ENCODE results near the gene BFAR. TPM values are rescaled to one million over a fixed set of nuclear protein-coding genes. Genes with fewer than 3 reads are reported as not detected.
"Not testable (repeated sequence)": the region's sequence is repeated elsewhere in the genome, so short reads cannot be mapped to it uniquely, and the experiment has no call there.

BFAR gene
- total RNA-seq, 1 donor from 2014 or later = 54.8 TPM

DNA sequence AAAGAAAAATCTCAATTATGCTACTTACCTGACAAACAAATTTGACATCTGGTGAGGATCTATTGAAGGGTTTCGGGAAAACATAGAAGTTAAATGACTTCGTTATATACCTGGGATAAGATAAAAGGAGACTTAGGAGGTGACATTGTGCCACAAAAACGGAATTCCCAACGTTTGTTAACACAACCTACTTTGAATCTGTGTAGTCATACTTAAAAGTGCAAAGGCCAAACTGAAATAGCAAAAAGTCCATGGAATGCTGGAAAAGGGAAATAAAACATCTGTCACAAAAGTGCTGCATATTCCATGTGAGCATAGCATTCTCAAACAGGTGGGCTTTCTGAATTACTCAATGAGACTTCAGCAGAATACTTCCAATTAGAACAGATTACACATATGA lies 5.7 kb upstream of the BFAR start:
- Mint-ChIP-seq H3K4me1 (ENCODE audit: low read depth) (peaks cover 20% of the 10 kb centered on the region), H3K27ac (no peak overlapping the region), H3K36me3 (ENCODE audit: low read depth) (peaks cover 65% of the 10 kb centered on the region), H3K4me3 (ENCODE audit: low read depth) (no peak overlapping the region), H3K27me3 (ENCODE audit: low read depth) (no peaks in the 10 kb centered on the region), H3K9me3 (no peaks in the 10 kb centered on the region)
- intact Hi-C loops (cut with micrococcal nuclease) = no loop called here
- no peak for DNase-seq (ENCODE audit: low spot score)

DNA sequence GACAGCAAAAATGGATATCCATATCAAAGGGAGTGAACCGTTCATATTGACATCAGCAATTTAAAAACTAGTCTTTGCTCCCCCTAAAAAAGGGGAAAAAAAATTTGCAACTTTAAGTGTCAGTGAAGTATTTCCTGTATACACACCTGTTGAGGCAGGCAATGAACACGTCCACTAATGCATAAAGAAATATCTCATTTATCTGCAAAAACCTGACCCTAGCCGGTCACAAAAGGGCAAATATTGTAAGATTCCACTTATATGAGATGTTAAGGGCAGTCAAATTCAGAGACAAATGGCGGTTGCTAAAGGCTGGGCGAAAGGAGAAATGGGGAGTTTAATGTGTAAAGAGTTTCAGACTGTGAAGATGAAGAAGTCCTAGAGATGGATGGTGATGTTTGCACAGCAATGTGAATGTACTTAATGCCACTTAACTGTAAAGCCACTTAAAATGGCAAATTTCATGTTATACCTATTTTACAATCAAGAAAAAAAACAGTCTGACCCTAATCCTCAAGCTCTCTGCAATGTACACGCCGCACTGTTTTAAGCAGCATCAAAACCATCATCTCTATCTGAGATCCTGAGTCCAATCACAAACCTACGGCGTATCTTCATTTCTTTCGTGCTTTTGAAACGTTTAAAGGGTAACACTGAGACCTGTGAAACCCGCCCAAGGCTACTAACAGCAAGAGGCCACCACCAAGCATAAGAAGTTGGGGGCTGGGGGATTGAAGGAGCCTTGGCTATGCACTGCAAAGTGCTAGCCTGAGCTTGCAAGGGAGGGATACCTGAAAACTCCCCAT lies 3.7 kb upstream of the BFAR start:
- peak overlapping the region; percentile 93 for H3K27ac Mint-ChIP-seq
- no peaks in the 10 kb centered on the region for H3K27me3 Mint-ChIP-seq (ENCODE audit: low read depth)
- peaks cover 23% of the 10 kb centered on the region for H3K4me1 Mint-ChIP-seq (ENCODE audit: low read depth)
- H3K4me3 Mint-ChIP-seq (ENCODE audit: low read depth) = peak overlapping the region; percentile 98
- H3K36me3 Mint-ChIP-seq (ENCODE audit: low read depth) = peaks cover 55% of the 10 kb centered on the region
- intact Hi-C loops (cut with micrococcal nuclease) = no loop called here
- DNase-seq (ENCODE audit: low spot score) = no peak
- H3K9me3 Mint-ChIP-seq = no peaks in the 10 kb centered on the region

DNA sequence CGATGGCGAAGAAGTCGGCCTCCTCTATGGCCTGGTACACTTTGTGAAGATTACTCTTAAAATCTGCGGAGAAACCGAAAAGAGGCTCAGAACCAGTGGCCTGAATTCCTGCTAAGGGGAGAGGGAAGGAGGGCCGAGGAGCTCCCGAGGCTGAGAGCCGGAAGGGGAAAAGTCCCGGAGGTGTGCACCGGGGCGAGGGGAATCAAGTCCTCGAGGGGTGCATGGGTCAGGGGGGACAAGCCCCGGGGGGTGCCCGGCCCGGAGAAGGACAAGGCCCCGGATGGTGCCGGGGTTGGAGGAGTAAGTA lies 3.2 kb upstream of the BFAR start:
- peak overlapping the region; percentile 93 for H3K27ac Mint-ChIP-seq
- no peaks in the 10 kb centered on the region for H3K9me3 Mint-ChIP-seq
- intact Hi-C loops (cut with micrococcal nuclease) = no loop called here
- no peak for DNase-seq (ENCODE audit: low spot score)
- peak overlapping the region; percentile 98 for H3K4me3 Mint-ChIP-seq (ENCODE audit: low read depth)
- H3K27me3 Mint-ChIP-seq (ENCODE audit: low read depth) = no peaks in the 10 kb centered on the region
- peaks cover 53% of the 10 kb centered on the region for H3K36me3 Mint-ChIP-seq (ENCODE audit: low read depth)
- peaks cover 28% of the 10 kb centered on the region for H3K4me1 Mint-ChIP-seq (ENCODE audit: low read depth)

DNA sequence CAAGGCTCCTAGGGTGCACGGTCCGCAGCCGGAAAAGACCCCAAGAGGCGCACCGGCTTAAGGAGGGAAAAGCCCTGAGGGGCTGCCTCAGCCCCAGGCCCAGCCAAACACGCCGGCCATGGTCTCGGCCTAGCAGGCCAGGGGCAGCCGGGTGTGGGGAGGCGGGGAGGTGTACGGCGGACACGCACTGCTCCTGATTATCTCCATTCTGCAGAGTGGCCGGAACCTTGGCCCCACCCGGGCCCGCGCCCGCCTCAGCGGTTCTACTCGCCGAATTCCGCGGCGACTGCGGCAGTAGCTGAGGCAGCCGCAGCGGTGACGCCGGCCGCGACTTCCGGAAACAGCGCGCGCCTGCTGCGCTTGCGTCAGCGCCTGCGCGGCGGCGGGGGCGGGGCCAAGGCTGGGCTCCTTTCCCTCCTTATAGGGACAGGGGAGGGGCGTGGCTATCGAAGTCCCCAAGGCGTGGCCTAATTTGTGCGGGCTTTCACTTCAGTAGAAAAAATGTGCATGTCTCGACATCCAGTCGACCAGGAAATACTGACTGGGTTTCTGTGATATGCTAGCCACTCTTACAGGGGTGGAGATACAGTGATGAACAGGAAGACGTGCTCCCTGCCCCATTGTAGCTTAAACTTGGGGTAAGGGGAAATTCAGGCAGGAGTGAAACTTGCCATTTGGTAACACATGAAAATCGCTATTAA lies 2.7 kb upstream of the BFAR start, which contains the start of gene PARN:
Gene PARN (minus strand): TSS at position 342 of the 701 bp plus-strand sequence. CDS start 135 bp downstream, at position 207.
- Mint-ChIP-seq H3K9me3 (no peaks in the 10 kb centered on the region), H3K4me1 (ENCODE audit: low read depth) (peaks cover 31% of the 10 kb centered on the region), H3K36me3 (ENCODE audit: low read depth) (peaks cover 54% of the 10 kb centered on the region), H3K4me3 (ENCODE audit: low read depth) (peak within 1 kb of the TSS; percentile 98), H3K27ac (peak within 1 kb of the TSS; percentile 99), H3K27me3 (ENCODE audit: low read depth) (no peaks in the 10 kb centered on the region)
- intact Hi-C loops (cut with micrococcal nuclease) = loop anchor here (5.0 kb wide), 1 partner anchor 343 kb away; no protein-coding TSS in a partner anchor
- peak; percentile 97 for DNase-seq (ENCODE audit: low spot score)

DNA sequence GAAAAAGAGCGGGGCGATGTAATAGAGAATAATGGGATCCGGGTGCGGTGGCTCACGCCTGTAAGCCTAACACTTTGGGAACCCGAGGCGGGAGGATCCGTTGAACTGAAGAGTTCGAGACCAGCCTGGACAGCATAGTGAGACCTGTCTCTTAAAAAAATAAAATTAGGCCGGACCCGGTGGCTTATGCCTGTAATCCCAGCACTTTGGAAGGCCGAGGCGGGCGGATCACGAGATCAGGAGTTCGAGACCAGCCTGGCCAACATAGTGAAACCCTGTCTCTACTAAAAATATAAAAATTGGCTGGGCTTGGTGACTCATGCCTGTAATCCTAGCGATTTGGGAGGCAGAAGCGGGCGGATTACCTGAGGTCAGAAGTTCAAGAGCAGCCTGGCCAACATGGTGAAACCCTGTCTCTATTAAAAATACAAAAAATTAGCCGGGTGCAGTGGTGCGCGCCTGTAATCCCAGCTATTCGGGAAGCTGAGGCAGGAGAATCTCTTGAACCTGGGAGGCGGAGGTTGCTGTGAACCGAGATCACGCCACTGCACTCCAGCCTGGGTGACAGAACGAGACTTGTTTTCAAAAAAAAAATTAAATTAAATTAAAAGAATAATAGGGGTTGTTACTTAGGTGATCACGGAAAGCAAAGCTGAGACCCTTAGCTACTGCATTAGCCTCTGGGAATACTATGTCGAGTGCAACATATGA lies 2.0 kb upstream of the BFAR start:
- Mint-ChIP-seq H3K4me3 (ENCODE audit: low read depth) (peak overlapping the region; percentile 99), H3K4me1 (ENCODE audit: low read depth) (peaks cover 33% of the 10 kb centered on the region), H3K36me3 (ENCODE audit: low read depth) (peaks cover 50% of the 10 kb centered on the region), H3K27ac (peak overlapping the region; percentile 99)
- H3K9me3 Mint-ChIP-seq; DNase-seq (ENCODE audit: low spot score); H3K27me3 Mint-ChIP-seq (ENCODE audit: low read depth): not testable (repeated sequence)
- intact Hi-C loops (cut with micrococcal nuclease) = loop anchor here (5.0 kb wide), 1 partner anchor 343 kb away; no protein-coding TSS in a partner anchor

DNA sequence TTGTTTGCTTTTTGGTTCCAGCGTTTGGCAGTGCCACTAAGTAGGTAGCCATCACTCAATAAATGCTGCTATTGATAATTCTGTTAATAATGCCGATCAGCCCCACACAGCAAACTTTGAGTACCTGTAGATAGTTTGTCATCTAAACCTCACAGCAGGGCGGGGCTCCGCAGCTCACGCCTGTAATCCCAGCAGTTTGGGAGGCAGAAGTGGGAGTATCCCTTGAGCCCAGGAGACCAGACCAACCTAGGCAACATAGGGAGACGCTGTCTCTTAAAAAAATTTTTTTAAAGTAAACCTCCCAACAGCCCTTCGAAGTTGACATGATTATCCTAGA lies 1.6 kb downstream of the BFAR start:
- peaks cover 34% of the 10 kb centered on the region for H3K36me3 Mint-ChIP-seq (ENCODE audit: low read depth)
- intact Hi-C loops (cut with micrococcal nuclease) = loop anchor here (5.0 kb wide), 1 partner anchor 347 kb away; no protein-coding TSS in a partner anchor
- H3K4me1 Mint-ChIP-seq (ENCODE audit: low read depth) = peaks cover 29% of the 10 kb centered on the region
- peak overlapping the region; percentile 98 for H3K27ac Mint-ChIP-seq
- no peaks in the 10 kb centered on the region for H3K9me3 Mint-ChIP-seq
- no peaks in the 10 kb centered on the region for H3K27me3 Mint-ChIP-seq (ENCODE audit: low read depth)
- H3K4me3 Mint-ChIP-seq (ENCODE audit: low read depth) = peak overlapping the region; percentile 99
- no peak for DNase-seq (ENCODE audit: low spot score)

DNA sequence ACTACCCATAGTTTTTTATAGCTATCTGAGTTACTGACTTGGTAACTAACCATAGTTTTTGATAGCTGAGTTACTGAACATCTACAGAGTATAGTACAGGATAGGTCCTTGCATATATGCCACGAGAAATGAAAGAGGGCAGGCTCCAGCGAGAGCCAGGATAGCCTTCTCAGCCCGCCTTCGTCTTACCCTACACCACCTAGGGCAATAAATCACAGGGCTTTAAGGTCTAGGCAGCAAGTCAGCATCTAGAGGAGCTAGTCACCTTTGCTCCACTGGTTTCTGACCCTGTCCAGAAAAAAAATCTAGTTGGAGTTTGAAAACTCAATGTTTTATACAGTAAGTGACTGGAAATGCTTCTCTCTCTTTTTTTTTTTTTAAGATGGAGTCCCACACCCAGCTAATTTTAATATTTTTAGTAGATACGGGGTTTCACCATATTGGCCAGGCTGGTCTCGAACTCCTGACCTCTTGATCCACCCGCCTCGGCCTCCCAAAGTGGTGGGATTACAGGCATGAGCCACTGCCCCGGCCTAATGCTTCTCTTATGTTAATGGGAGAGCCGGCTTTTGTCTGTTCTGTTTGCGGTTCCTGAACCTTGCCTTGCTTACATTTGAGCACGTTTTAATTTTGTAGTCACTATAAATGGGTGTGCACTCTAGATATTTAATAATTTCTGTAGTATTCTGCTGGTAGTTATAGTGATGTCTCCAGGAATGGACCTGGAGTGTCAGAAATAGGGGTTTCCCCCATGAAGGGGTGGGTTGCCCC lies 2.8 kb downstream of the BFAR start:
- peaks cover 36% of the 10 kb centered on the region for H3K4me1 Mint-ChIP-seq (ENCODE audit: low read depth)
- DNase-seq (ENCODE audit: low spot score) = no peak
- H3K9me3 Mint-ChIP-seq = no peaks in the 10 kb centered on the region
- H3K27ac Mint-ChIP-seq = no peak overlapping the region
- intact Hi-C loops (cut with micrococcal nuclease) = no loop called here
- H3K27me3 Mint-ChIP-seq (ENCODE audit: low read depth) = no peaks in the 10 kb centered on the region
- no peak overlapping the region for H3K4me3 Mint-ChIP-seq (ENCODE audit: low read depth)
- H3K36me3 Mint-ChIP-seq (ENCODE audit: low read depth) = peaks cover 41% of the 10 kb centered on the region

DNA sequence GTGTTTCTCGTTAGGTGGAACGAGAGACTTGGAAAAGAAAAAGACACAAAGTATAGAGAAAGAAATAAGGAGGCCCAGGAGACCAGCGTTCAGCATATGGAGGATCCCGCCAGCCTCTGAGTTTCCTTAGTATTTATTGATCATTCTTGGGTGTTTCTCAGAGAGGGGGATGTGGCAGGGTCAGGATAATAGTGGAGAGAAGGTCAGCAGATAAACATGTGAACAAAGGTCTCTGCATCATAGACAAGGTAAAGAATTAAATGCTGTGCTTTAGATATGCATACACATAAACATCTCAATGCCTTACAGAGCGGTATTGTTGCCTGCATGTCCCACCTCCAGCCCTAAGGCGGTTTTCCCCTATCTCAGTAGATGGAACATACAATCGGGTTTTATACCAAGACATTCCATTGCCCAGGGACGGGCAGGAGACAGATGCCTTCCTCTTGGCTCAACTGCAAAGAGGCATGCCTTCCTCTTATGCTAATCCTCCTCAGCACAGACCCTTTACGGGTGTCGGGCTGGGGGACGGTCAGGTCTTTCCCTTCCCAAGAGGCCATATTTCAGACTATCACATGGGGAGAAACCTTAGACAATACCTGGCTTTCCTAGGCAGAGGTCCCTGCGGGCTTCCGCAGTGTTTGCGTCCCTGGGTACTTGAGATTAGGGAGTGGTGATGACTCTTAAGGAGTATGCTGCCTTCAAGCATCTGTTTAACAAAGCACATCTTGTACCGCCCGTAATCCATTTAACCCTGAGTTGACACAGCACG lies 3.6 kb downstream of the BFAR start:
- H3K27ac Mint-ChIP-seq; H3K27me3 Mint-ChIP-seq (ENCODE audit: low read depth); DNase-seq (ENCODE audit: low spot score); H3K4me3 Mint-ChIP-seq (ENCODE audit: low read depth); H3K9me3 Mint-ChIP-seq; intact Hi-C loops (cut with micrococcal nuclease): not testable (repeated sequence)
- H3K36me3 Mint-ChIP-seq (ENCODE audit: low read depth) = peaks cover 47% of the 10 kb centered on the region
- peaks cover 40% of the 10 kb centered on the region for H3K4me1 Mint-ChIP-seq (ENCODE audit: low read depth)

DNA sequence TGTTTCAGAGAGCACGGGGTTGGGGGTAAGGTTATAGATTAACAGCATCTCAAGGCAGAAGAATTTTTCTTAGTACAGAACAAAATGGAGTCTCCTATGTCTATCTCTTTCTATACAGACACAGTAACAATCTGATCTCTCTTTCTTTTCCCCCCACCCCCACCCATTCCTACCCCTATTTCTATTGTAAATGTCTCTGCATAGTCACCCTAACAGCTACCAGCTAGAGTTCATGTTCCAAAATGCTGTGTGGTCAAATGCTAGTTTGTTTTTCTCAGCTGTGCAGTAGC lies 4.1 kb downstream of the BFAR start:
- peaks cover 40% of the 10 kb centered on the region for H3K4me1 Mint-ChIP-seq (ENCODE audit: low read depth)
- H3K4me3 Mint-ChIP-seq (ENCODE audit: low read depth); DNase-seq (ENCODE audit: low spot score); H3K27ac Mint-ChIP-seq; intact Hi-C loops (cut with micrococcal nuclease); H3K9me3 Mint-ChIP-seq; H3K27me3 Mint-ChIP-seq (ENCODE audit: low read depth): not testable (repeated sequence)
- peaks cover 49% of the 10 kb centered on the region for H3K36me3 Mint-ChIP-seq (ENCODE audit: low read depth)

DNA sequence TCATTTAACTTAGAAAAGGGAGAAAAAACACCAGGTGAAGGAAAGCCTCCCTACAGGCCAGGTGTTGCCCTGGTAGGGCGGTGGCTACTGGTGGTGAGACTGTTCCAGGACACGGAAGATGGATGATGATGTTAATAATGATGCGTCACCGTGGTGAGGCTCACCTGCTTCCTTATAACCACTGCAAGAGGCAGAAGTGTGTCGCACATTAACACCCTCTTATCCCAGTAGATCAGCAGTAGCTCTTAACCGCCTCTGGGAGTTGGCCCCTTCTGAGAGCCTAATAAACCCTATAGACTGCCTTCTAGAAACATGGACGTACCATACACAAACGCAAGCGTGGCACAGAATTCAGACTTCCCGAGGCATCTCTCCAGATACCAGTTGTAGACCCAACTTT lies 7.8 kb downstream of the BFAR start:
- H3K9me3 Mint-ChIP-seq = no peaks in the 10 kb centered on the region
- peaks cover 27% of the 10 kb centered on the region for H3K4me1 Mint-ChIP-seq (ENCODE audit: low read depth)
- DNase-seq (ENCODE audit: low spot score) = no peak
- H3K27me3 Mint-ChIP-seq (ENCODE audit: low read depth) = no peaks in the 10 kb centered on the region
- H3K4me3 Mint-ChIP-seq (ENCODE audit: low read depth) = no peak overlapping the region
- peak overlapping the region; percentile 7 for H3K27ac Mint-ChIP-seq
- peaks cover 60% of the 10 kb centered on the region for H3K36me3 Mint-ChIP-seq (ENCODE audit: low read depth)
- intact Hi-C loops (cut with micrococcal nuclease) = no loop called here

DNA sequence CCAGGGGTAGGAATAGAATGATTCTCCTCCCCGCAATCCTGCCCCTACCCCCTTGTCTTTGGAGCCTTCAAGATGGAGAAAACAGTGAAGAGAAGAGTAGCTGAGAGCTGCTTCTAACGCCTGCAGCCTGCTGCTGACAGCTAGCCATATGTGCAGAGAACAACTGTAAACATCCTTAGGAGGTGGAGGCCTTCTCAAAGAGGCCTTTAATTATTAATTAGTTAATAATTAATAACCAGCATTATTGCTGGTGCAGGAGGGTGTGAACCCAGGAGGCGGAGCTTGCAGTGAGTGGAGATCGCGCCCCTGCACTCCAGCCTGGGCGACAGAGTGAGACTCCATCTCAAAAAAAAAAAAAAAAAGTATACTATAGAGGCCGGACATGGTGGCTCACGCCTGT lies 8.5 kb downstream of the BFAR start:
- Mint-ChIP-seq H3K27me3 (ENCODE audit: low read depth) (no peaks in the 10 kb centered on the region), H3K27ac (no peak overlapping the region), H3K9me3 (no peaks in the 10 kb centered on the region), H3K4me3 (ENCODE audit: low read depth) (no peak overlapping the region), H3K4me1 (ENCODE audit: low read depth) (peaks cover 23% of the 10 kb centered on the region), H3K36me3 (ENCODE audit: low read depth) (peaks cover 60% of the 10 kb centered on the region)
- no peak for DNase-seq (ENCODE audit: low spot score)
- intact Hi-C loops (cut with micrococcal nuclease) = no loop called here

DNA sequence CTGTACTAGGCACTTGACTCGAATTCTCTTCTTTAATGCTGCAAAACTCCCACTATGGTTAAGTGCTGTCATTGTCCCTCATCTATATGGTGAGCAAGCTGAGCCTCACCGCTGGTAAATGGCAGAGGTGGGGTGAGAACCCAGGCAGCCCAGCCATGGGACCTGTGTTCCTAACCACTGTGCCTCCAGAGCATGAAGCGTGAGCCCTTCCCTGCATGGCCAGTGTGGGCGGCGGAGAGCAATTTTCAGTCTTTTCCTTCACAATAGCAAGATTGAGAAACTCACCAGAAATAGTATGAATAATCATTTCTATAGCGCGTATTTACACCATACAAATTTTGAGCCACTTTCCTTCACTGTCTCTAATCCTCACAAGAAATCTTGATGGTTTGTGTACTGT lies 9.2 kb downstream of the BFAR start:
- Mint-ChIP-seq H3K27ac (no peak overlapping the region), H3K4me3 (ENCODE audit: low read depth) (no peak overlapping the region), H3K4me1 (ENCODE audit: low read depth) (peaks cover 22% of the 10 kb centered on the region), H3K9me3 (no peaks in the 10 kb centered on the region), H3K36me3 (ENCODE audit: low read depth) (peaks cover 62% of the 10 kb centered on the region), H3K27me3 (ENCODE audit: low read depth) (no peaks in the 10 kb centered on the region)
- intact Hi-C loops (cut with micrococcal nuclease) = no loop called here
- no peak for DNase-seq (ENCODE audit: low spot score)

All from activated T-helper 2 cell treated with anti-CD3 and anti-CD28 coated beads, Interferon-gamma antibody, Interleukin-2, Interleukin-4, amounts not matched to agents 10 μg/mL and 5 μg/mL and 100 μg/mL, durations not matched to agents 14 hours and 24 hours and 36 hours (primary cell).